HT1080 (cell line): ENCODE results near the gene CD300LG. TPM values are rescaled to one million over a fixed set of nuclear protein-coding genes. Genes with fewer than 3 reads are reported as not detected.
"Not testable (repeated sequence)": the region's sequence is repeated elsewhere in the genome, so short reads cannot be mapped to it uniquely, and the experiment has no call there.

ENCODE experiments used
- DNase-seq: peaks from one replicate; pipeline ENCODE4 v3.0.0-alpha.2; 2015; ENCODE audit warnings: low read depth
- polyA plus RNA-seq, 2 experiments: library from polyadenylated mRNA; depleted of rRNA; stranded (reverse); fragments of >200 nt; gene quantifications; 2 replicates each; pipeline ENCODE4 v1.2.3, GENCODE V29; 2015
- total RNA-seq: library from RNA; depleted of rRNA; stranded (reverse); fragments of >200 nt; shearing (Covaris generic); gene quantifications from 2 replicates; pipeline ENCODE4 v1.2.3, GENCODE V29; 2014; rRNA removed

The CD300LG gene, protein sequence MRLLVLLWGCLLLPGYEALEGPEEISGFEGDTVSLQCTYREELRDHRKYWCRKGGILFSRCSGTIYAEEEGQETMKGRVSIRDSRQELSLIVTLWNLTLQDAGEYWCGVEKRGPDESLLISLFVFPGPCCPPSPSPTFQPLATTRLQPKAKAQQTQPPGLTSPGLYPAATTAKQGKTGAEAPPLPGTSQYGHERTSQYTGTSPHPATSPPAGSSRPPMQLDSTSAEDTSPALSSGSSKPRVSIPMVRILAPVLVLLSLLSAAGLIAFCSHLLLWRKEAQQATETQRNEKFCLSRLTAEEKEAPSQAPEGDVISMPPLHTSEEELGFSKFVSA
- total RNA-seq: not detected in 2 replicates
- not detected in 2 replicates for polyA plus RNA-seq (2015; cell fraction: cytosol; rRNA removed)
- not detected in 2 replicates for polyA plus RNA-seq (2015; cell fraction: nucleus; rRNA removed)

GRCh38 chr17:43846963-43847371, at the start of gene CD300LG:
TSS of gene CD300LG (plus strand) at chr17:43847176. CDS start at chr17:43847217, 41 bp downstream.
- no peak for DNase-seq

DNA sequence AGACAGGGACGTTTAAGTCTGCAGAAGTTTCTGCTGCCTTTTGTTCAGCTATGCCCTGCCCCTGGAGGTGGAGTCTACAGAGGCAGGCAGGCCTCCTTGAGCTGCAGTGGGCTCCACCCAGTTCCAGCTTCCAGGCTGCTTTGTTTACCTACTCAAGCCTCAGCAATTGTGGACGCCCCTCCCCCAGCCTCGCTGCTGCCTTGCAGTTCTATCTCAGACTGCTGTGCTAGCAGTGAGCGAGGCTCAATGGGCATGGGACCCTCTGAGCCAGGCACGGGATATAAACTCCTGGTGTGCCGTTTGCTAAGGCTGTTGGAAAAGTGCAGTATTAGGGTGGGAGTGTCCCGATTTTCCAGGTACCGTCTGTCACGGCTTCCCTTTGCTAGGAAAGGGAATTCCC, 49.0 kb upstream of the CD300LG start:
- DNase-seq: not testable (repeated sequence)

GRCh38 chr17:43799047-43799446, 47.9 kb upstream of the CD300LG start:
- DNase-seq: no peak

GRCh38 chr17:43800736-43801135, 46.2 kb upstream of the CD300LG start:
- no peak for DNase-seq

DNA sequence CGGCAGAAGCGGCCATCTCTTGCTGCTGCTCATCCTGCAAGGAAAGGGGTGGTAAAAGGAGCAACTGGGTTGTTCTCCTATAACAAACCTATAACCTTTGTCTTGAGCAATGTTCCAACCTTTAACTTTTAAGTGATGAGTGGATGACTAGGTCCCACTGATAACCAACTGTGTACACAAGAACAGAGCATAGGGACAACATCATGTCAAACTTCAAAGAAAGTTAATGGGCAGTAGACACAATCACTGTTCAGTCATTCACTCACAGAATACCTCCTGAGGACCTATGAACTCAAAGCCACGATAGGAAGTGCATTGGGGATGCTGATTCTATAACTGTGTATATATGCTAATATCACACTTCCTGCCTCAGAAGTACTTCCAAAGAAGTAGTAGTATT, 45.1 kb upstream of the CD300LG start:
- DNase-seq: no peak

- no peak for DNase-seq
Measured at GRCh38 chr17:43803758-43804157, 43.2 kb upstream of the CD300LG start.

- DNase-seq: no peak
Measured at GRCh38 chr17:43805117-43805516, 41.9 kb upstream of the CD300LG start.

GRCh38 chr17:43808076-43808475, 38.9 kb upstream of the CD300LG start:
- DNase-seq: no peak

DNA sequence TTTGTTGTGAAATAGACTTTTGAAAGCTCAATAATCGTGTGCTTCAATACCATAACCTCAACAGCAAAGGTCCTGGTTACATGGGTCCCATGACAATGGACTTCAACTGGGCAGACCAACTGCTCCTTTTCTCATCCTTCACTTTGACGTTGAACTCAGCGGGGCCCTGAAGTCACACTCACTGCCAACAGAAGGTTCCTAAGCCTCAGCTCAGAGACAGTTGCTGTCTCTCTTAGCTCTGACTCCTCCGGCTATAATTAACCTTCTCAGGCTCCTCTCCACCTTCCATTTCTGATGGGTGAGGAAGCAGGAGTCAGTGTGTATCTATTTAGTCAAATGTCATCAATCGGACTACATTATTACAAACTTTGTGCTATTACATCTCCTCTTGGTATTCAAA, 37.9 kb upstream of the CD300LG start:
- DNase-seq: no peak

DNA sequence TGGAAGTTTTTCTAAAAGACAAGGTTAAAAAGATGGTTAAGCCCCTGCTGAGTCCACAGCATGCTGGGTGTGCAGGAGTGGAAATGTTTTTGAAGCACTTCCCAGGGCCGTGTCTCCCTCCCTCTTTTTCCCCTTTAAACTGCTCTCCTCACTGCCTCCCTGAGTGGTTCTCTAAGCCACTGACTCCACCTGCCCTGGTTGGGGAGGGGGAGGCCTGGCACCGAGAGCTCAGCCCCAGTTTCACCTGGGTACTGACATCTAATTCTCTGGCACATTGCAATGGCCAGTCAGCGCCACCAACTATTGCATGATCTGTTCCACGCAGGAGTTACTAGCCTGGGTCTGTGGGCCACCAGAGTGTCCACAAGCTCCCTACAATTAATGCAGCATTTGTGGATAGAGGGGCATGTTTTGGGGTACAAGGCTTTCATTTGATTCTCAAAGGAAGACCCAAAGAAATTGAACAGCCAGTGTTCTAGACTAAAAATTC, 36.7 kb upstream of the CD300LG start:
- no peak for DNase-seq

GRCh38 chr17:43810823-43811222, 36.2 kb upstream of the CD300LG start:
- DNase-seq: no peak

GRCh38 chr17:43812396-43813265, 34.3 kb upstream of the CD300LG start:
- no peak for DNase-seq

DNA sequence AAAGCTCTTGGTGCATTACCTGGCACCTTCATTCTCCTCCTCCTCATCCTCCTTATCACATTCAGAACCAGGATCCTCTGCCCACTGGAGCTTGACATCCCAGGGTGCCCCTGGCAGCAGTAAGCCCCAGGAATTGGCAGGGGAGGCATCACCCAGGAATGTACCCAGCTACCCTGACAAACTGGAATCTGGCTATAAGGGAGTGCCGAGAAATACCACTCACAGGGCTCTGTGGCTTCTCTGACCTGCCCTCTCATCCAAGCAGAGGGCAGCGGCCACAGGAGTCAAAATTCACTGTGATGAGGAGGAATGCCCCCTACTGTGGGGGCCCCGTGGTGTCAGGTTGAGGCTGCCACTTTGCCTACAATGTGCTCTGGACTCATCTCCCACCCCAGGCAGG, 33.6 kb upstream of the CD300LG start:
- no peak for DNase-seq

DNA sequence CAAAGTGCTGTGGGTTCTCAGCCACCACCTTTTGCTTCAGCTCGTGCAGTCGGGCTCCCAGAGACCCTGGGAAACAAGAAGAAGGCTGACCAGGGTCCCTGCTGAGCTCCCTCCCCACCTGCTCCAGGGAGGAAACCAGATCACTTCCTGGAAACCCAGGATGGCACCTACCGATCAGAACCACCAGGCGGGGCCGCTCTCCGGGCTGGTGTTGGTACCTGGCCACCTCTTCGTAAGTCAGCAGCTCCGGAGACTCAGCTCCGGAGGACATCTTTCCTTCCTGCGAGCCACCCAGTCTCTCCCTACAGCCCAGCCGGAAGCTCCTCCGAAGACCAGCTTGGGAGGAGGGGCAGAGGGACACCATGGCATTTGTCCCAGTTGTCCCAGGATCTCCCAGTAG, 33.0 kb upstream of the CD300LG start:
- no peak for DNase-seq

DNA sequence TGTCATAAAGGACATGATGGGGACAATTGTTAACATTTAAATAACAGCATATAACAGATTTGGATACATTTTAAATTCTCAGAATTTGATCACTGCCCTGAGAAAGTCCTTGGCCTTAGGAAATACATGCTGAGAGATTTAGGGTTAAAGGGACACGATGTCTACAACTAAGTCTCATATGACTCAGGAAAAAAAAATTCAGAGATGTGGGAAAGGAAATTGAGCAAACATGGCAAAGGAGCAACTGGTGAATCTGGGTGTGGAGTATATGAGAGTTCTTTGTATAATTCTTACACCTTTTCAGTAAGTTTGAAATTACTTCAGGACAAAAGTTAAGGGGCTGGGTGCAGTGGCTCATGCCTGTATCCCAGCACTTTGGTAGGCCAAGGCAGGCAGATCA, 32.3 kb upstream of the CD300LG start:
- peak; percentile 82 for DNase-seq

GRCh38 chr17:43816336-43817320, 30.3 kb upstream of the CD300LG start:
- no peak for DNase-seq

- DNase-seq: no peak
Measured at GRCh38 chr17:43817826-43818225, 29.1 kb upstream of the CD300LG start.

DNA sequence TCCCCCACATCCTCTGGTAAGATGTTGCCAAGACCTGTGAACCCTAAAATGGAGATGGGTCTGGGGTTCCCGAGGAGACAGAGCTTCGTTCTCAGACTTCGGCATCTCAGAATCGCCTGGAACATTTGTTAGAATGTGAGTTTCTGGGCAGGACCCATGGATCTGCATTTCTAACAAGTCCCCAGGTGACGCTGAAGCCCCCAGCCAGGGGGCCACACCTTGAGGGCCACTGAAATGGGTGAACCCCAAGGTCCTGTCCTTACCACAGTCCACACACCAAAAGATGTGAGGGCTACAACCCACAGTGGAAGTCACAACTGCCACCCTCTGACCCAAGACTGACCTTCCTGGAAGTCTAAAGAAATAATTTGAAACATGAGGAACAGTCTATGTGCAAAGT, 28.0 kb upstream of the CD300LG start:
- no peak for DNase-seq

DNA sequence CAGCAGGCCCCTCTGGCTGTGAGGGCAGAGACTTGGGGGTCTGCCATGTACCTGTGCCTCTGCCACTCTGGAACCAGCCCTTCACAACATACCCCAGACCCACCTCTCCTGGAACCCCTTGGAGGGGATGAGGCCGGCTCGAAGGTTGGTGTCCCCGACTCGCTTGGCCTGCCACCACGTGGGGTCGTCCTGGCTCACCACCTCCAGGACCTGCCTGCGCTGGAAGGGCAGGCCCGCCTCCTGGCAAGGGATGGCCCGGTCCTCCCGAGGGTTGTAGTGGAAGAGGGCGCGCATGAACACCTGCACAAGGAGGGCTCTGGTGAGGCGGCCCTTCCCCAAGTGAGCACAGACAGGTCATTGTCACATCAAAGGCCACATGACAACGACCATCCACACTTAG, 26.2 kb upstream of the CD300LG start:
- no peak for DNase-seq

GRCh38 chr17:43822570-43823190, 24.3 kb upstream of the CD300LG start:
- no peak for DNase-seq
